ENCODE measurements around the gene PTPN14.

DNA sequence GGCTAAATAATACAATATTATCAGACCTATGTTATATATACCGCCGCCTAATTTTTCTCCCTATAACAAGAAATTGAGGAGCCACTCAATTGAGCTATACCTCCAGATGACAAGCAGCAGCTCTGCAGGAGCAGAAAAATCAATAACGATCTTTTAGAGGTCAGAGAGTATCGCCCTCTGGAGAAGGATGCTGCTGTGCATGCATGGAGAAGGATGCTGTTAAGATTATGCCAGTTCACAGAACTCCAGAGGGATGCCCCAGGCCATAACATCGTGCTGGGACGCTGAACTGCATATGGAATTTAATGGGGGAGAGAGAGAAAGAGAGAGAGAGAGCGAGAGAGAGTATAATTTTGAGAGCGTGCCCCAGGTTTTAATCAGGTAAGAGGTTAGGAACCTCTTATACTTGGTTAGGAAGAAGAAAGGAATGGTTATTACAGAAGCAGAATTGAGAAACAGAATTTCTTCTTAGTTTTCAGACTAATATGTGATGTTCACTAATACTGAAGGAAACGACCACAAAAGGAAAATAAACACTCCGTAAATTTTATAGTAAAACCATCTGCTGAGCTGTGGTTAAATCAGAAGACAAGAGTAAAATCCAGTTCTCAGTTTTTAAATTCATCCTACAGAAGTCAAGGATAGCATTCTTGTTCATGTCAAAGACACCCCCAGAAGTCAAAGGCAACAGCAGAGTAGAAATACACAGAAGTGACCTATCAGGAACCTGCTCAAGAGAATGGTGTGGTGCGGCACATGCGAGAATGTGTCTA is 159.3 kb downstream of the PTPN14 start:
- no peak for TF ChIP-seq EZH2phosphoT487 (IDR thresholded peaks at IDR 0.05; ENCODE audit: low read depth)
- TF ChIP-seq, protein P1, sequence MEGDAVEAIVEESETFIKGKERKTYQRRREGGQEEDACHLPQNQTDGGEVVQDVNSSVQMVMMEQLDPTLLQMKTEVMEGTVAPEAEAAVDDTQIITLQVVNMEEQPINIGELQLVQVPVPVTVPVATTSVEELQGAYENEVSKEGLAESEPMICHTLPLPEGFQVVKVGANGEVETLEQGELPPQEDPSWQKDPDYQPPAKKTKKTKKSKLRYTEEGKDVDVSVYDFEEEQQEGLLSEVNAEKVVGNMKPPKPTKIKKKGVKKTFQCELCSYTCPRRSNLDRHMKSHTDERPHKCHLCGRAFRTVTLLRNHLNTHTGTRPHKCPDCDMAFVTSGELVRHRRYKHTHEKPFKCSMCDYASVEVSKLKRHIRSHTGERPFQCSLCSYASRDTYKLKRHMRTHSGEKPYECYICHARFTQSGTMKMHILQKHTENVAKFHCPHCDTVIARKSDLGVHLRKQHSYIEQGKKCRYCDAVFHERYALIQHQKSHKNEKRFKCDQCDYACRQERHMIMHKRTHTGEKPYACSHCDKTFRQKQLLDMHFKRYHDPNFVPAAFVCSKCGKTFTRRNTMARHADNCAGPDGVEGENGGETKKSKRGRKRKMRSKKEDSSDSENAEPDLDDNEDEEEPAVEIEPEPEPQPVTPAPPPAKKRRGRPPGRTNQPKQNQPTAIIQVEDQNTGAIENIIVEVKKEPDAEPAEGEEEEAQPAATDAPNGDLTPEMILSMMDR (IDR thresholded peaks at IDR 0.05; ENCODE audit: low read depth, low read length): no peak
